ENCODE measurements around the gene TRAF6. TPM values are rescaled to one million over a fixed set of nuclear protein-coding genes. Genes with fewer than 3 reads are reported as not detected.

TRAF6 gene
- total RNA-seq, 1 donor from 2014 or later = 20.4 TPM

DNA sequence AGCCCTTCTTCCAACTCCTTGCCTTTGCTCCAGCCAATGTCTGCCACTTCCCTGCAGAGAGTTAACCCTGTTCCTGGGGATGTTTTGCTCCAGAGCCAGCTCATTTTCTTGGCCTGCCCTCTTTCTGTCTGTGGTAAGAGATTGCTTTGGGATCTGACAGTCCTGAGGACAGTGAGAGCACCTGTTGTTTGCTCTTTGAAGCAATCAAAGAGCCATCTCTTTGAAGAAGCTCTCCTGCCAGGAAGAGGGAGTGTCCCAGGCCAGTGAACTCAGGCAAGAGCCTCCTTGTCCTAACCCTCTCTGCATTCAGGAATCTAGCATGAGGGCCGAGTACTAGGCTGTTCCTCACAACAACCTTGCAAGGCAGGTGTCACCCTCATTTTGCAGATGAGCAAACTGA lies 42.2 kb downstream of the TRAF6 start:
- peaks cover 20% of the 10 kb centered on the region for H3K4me1 Mint-ChIP-seq (ENCODE audit: unreplicated experiment)
- no peak for DNase-seq (ENCODE audit: low spot score)
- H3K36me3 Mint-ChIP-seq (ENCODE audit: low read depth, unreplicated experiment) = peaks cover 33% of the 10 kb centered on the region
- H3K27ac Mint-ChIP-seq (ENCODE audit: unreplicated experiment) = no peak overlapping the region
- no peaks in the 10 kb centered on the region for H3K9me3 Mint-ChIP-seq (ENCODE audit: unreplicated experiment)
- peak overlapping the region; percentile 39 for H3K4me3 Mint-ChIP-seq (ENCODE audit: unreplicated experiment)
- TF ChIP-seq, protein P1, sequence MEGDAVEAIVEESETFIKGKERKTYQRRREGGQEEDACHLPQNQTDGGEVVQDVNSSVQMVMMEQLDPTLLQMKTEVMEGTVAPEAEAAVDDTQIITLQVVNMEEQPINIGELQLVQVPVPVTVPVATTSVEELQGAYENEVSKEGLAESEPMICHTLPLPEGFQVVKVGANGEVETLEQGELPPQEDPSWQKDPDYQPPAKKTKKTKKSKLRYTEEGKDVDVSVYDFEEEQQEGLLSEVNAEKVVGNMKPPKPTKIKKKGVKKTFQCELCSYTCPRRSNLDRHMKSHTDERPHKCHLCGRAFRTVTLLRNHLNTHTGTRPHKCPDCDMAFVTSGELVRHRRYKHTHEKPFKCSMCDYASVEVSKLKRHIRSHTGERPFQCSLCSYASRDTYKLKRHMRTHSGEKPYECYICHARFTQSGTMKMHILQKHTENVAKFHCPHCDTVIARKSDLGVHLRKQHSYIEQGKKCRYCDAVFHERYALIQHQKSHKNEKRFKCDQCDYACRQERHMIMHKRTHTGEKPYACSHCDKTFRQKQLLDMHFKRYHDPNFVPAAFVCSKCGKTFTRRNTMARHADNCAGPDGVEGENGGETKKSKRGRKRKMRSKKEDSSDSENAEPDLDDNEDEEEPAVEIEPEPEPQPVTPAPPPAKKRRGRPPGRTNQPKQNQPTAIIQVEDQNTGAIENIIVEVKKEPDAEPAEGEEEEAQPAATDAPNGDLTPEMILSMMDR (IDR thresholded peaks at IDR 0.05; ENCODE audit: unreplicated experiment) = no peak
- H3K27me3 Mint-ChIP-seq (ENCODE audit: unreplicated experiment) = peaks cover 3% of the 10 kb centered on the region

GRCh38 chr11:36467012-36467411 lies 43.1 kb downstream of the TRAF6 start:
- Mint-ChIP-seq H3K4me3 (ENCODE audit: unreplicated experiment) (peak overlapping the region; percentile 15), H3K27ac (ENCODE audit: unreplicated experiment) (peak overlapping the region; percentile 27)

DNA sequence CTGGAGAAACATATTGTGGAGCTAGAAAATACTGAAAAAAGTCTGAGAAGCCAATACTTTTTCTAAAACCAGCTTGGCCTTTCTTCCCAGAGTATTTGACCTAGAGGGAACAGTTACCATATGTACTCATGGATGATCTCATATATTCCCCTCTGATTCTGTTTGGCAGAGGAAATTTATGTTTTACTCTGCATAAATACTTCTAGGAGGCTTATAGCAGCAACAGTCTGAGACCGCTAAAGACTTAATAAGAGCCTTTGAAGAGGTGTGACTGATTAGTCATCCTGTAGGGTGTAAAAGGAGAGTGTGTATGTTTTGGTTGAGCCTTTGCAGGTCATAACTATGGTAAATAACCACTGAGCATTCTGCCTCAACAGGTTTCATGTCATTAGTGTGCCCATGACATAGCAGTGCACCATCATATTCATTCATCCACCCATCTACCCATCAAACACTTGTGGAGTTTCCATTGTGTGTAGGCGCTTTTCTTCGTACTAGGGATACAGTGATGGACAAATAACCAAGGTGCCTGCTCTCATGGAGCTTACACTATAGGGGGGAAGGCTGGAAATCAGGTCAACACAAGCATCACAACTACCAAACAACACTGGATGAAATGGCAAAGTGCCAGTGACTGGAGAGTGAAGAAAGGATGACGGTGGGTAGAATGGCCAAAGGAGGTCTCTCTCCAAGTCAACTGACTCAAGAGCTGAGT lies 44.5 kb downstream of the TRAF6 start:
- H3K36me3 Mint-ChIP-seq (ENCODE audit: low read depth, unreplicated experiment) = peaks cover 38% of the 10 kb centered on the region
- peaks cover 20% of the 10 kb centered on the region for H3K4me1 Mint-ChIP-seq (ENCODE audit: unreplicated experiment)

More at GRCh38 chr11:36467012-36467411, 43.1 kb downstream of the TRAF6 start:
- peaks cover 1% of the 10 kb centered on the region for H3K27me3 Mint-ChIP-seq (ENCODE audit: unreplicated experiment)
- TF ChIP-seq, protein P1 (IDR thresholded peaks at IDR 0.05; ENCODE audit: unreplicated experiment) = no peak
- H3K4me1 Mint-ChIP-seq (ENCODE audit: unreplicated experiment) = peaks cover 20% of the 10 kb centered on the region
- H3K9me3 Mint-ChIP-seq (ENCODE audit: unreplicated experiment) = no peaks in the 10 kb centered on the region
- H3K36me3 Mint-ChIP-seq (ENCODE audit: low read depth, unreplicated experiment) = peaks cover 35% of the 10 kb centered on the region
- no peak for DNase-seq (ENCODE audit: low spot score)

DNA sequence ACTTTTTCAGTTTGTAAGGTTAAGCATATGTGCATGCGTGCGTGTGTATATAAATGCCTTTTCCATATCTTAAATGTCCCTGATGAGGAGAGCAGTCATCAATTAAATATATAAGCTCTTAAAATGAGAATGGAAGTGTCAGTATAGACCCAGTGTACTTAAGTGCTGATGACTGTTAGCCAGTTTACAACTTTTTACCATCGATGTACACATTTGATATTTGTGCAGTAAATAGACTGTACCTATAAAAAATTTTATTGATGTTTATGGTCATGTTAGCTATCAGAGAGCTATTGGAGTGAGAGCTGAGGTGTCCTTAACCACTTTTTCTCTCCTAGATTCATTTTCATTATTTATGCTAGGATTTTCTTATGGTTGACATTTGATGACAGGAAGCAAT lies 45.4 kb downstream of the TRAF6 start:
- Mint-ChIP-seq H3K27me3 (ENCODE audit: unreplicated experiment) (peaks cover 7% of the 10 kb centered on the region), H3K27ac (ENCODE audit: unreplicated experiment) (no peak overlapping the region), H3K36me3 (ENCODE audit: low read depth, unreplicated experiment) (peaks cover 44% of the 10 kb centered on the region), H3K4me1 (ENCODE audit: unreplicated experiment) (peaks cover 19% of the 10 kb centered on the region), H3K4me3 (ENCODE audit: unreplicated experiment) (no peak overlapping the region), H3K9me3 (ENCODE audit: unreplicated experiment) (no peaks in the 10 kb centered on the region)
- DNase-seq (ENCODE audit: low spot score) = no peak
- TF ChIP-seq, protein P1 (IDR thresholded peaks at IDR 0.05; ENCODE audit: unreplicated experiment) = no peak

More for the DNA sequence above, 44.5 kb downstream of the TRAF6 start:
- Mint-ChIP-seq H3K9me3 (ENCODE audit: unreplicated experiment) (no peaks in the 10 kb centered on the region), H3K4me3 (ENCODE audit: unreplicated experiment) (no peak overlapping the region), H3K27ac (ENCODE audit: unreplicated experiment) (no peak overlapping the region), H3K27me3 (ENCODE audit: unreplicated experiment) (peaks cover 2% of the 10 kb centered on the region)
- DNase-seq (ENCODE audit: low spot score) = no peak
- TF ChIP-seq, protein P1 (IDR thresholded peaks at IDR 0.05; ENCODE audit: unreplicated experiment) = no peak

DNA sequence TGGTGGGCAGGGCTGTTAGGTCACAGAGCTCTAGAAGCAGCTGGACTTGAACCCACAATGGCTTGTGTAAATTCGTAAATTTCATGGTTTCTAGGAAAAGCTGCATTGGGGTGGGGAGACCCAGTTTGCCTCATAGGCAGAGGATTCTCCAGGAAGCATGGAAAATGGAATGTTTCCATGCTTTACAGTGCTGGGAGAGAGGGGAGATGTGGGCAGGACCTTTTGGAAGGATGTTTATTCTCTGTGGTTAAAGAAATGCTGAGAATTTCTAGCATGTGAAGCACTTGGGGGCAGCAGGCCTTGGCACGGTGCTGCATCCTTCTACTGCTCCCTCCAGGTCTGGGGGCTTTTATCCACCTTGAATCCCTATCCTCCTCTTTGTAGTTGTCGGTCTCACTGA lies 46.3 kb downstream of the TRAF6 start:
- DNase-seq (ENCODE audit: low spot score) = no peak
- TF ChIP-seq, protein P1 (IDR thresholded peaks at IDR 0.05; ENCODE audit: unreplicated experiment) = no peak
- peaks cover 16% of the 10 kb centered on the region for H3K4me1 Mint-ChIP-seq (ENCODE audit: unreplicated experiment)
- peaks cover 44% of the 10 kb centered on the region for H3K36me3 Mint-ChIP-seq (ENCODE audit: low read depth, unreplicated experiment)
- no peaks in the 10 kb centered on the region for H3K9me3 Mint-ChIP-seq (ENCODE audit: unreplicated experiment)
- H3K27me3 Mint-ChIP-seq (ENCODE audit: unreplicated experiment) = peaks cover 7% of the 10 kb centered on the region
- no peak overlapping the region for H3K4me3 Mint-ChIP-seq (ENCODE audit: unreplicated experiment)
- H3K27ac Mint-ChIP-seq (ENCODE audit: unreplicated experiment) = no peak overlapping the region

Data from endothelial cell (in vitro differentiated cells).